ENCODE results near the gene CFAP92. TPM values are rescaled to one million over a fixed set of nuclear protein-coding genes. Genes with fewer than 3 reads are reported as not detected.
"Not testable (repeated sequence)": the region's sequence is repeated elsewhere in the genome, so short reads cannot be mapped to it uniquely, and the experiment has no call there.

The CFAP92 gene
- total RNA-seq, 2 experiments from 2014 or later, result 0.10 TPM; not detected in 1

- peaks cover under 1% of the 10 kb centered on the region for H3K4me1 Mint-ChIP-seq
Observed at GRCh38 chr3:128870347-128870746, 123.5 kb downstream of the CFAP92 start.

GRCh38 chr3:128867200-128868125 is 126.4 kb downstream of the CFAP92 start:
- ChIA-PET CTCF (interaction anchor here (0.6 to 4.8 kb wide), 3 partner anchors 10 to 272 kb away, joined by 3 to 23 read pairs (median 5); partner anchors contain the start of gene ACAD9), POLR2A (no interaction called here)
- H3K9me3 Mint-ChIP-seq, result no peaks in the 10 kb centered on the region
- H3K27ac Mint-ChIP-seq, result no peak overlapping the region
- no peaks in the 10 kb centered on the region for H3K4me1 Mint-ChIP-seq
- no peaks in the 10 kb centered on the region for H3K36me3 Mint-ChIP-seq (ENCODE audit: low read depth)
- no peaks in the 10 kb centered on the region for H3K27me3 Mint-ChIP-seq
- H3K4me3 Mint-ChIP-seq, result no peak overlapping the region
- DNase-seq, result no peak

More at GRCh38 chr3:128870347-128870746, 123.5 kb downstream of the CFAP92 start:
- ChIA-PET POLR2A (no interaction called here), CTCF (interaction anchor here (0.8 to 1.7 kb wide), 3 partner anchors 9 to 190 kb away, joined by 3 to 5 read pairs (median 3); partner anchors contain the start of gene ACAD9)
- H3K36me3 Mint-ChIP-seq (ENCODE audit: low read depth), result no peaks in the 10 kb centered on the region
- H3K27me3 Mint-ChIP-seq, result peaks cover 3% of the 10 kb centered on the region
- no peaks in the 10 kb centered on the region for H3K9me3 Mint-ChIP-seq
- H3K27ac Mint-ChIP-seq, result no peak overlapping the region
- DNase-seq, result no peak
- no peak overlapping the region for H3K4me3 Mint-ChIP-seq

- peaks cover 11% of the 10 kb centered on the region for H3K9me3 Mint-ChIP-seq
- H3K4me1 Mint-ChIP-seq, POLR2A ChIA-PET, H3K4me3 Mint-ChIP-seq, H3K27ac Mint-ChIP-seq, DNase-seq, H3K27me3 Mint-ChIP-seq: not testable (repeated sequence)
- CTCF ChIA-PET, result interaction anchor here (1.5 to 4.8 kb wide), 2 partner anchors 12 to 19 kb away, joined by 4 to 23 read pairs; partner anchors contain the start of gene ACAD9
- H3K36me3 Mint-ChIP-seq (ENCODE audit: low read depth), result peaks cover 14% of the 10 kb centered on the region
Observed at GRCh38 chr3:128864849-128865804, 128.7 kb downstream of the CFAP92 start.

- POLR2A ChIA-PET, result no interaction called here
- DNase-seq, result no peak
- H3K4me1 Mint-ChIP-seq, result no peaks in the 10 kb centered on the region
Observed at GRCh38 chr3:128864351-128864811, 129.5 kb downstream of the CFAP92 start.

GRCh38 chr3:128863560-128863959 is 130.3 kb downstream of the CFAP92 start:
- Mint-ChIP-seq H3K27ac (no peak overlapping the region), H3K36me3 (ENCODE audit: low read depth) (peaks cover 24% of the 10 kb centered on the region), H3K4me1 (no peaks in the 10 kb centered on the region), H3K4me3 (no peak overlapping the region), H3K9me3 (peaks cover 27% of the 10 kb centered on the region), H3K27me3 (no peaks in the 10 kb centered on the region)
- ChIA-PET CTCF (interaction anchor here (0.9 kb wide), 1 partner anchor 20 kb away, joined by 8 read pairs; no protein-coding TSS in a partner anchor), POLR2A (no interaction called here)
- DNase-seq, result no peak

More at GRCh38 chr3:128864351-128864811, 129.5 kb downstream of the CFAP92 start:
- Mint-ChIP-seq H3K27ac (no peak overlapping the region), H3K4me3 (no peak overlapping the region), H3K27me3 (no peaks in the 10 kb centered on the region), H3K36me3 (ENCODE audit: low read depth) (peaks cover 20% of the 10 kb centered on the region), H3K9me3 (peaks cover 18% of the 10 kb centered on the region)
- CTCF ChIA-PET, result interaction anchor here (0.7 to 0.9 kb wide), 2 partner anchors 19 to 883 kb away, joined by 3 to 8 read pairs; no protein-coding TSS in a partner anchor

GRCh38 chr3:128861491-128861890 is 132.4 kb downstream of the CFAP92 start:
- ChIA-PET POLR2A (no interaction called here), CTCF (no interaction called here)
- peaks cover 34% of the 10 kb centered on the region for H3K9me3 Mint-ChIP-seq
- DNase-seq, result no peak
- no peaks in the 10 kb centered on the region for H3K4me1 Mint-ChIP-seq
- H3K27me3 Mint-ChIP-seq, result no peaks in the 10 kb centered on the region
- peaks cover 27% of the 10 kb centered on the region for H3K36me3 Mint-ChIP-seq (ENCODE audit: low read depth)
- H3K4me3 Mint-ChIP-seq, result no peak overlapping the region
- H3K27ac Mint-ChIP-seq, result no peak overlapping the region

Other genes with a start within 250 kb of the CFAP92 start
- gene ACAD9, start 114.5 kb downstream of the CFAP92 start, total RNA-seq, result 10 to 100 TPM; 74.7 to 77.4 TPM
- under 1 TPM in 1 of 2 experiments, not detected in 1; 0.07 TPM for gene EFCC1, start 7.2 kb upstream of the CFAP92 start, total RNA-seq
- gene GP9, start 66.7 kb upstream of the CFAP92 start, total RNA-seq, result not detected
- 10 to 100 TPM; 52.0 to 59.1 TPM for gene RAB43, start 127.7 kb upstream of the CFAP92 start, total RNA-seq
- 10 to 100 TPM; 56.9 to 60.9 TPM for gene ISY1, start 167.0 kb upstream of the CFAP92 start, total RNA-seq
- gene CNBP, start 189.8 kb upstream of the CFAP92 start, total RNA-seq, result 100 to 1,000 TPM; 263 to 270 TPM